HCT116 (cell line): ENCODE measurements around the gene TAGLN. TPM values are rescaled to one million over a fixed set of nuclear protein-coding genes. Genes with fewer than 3 reads are reported as not detected.

ENCODE experiments used
- ATAC-seq: fragments of 200-7000 bp; cut with Tn5 transposase; 2 replicates; pipeline ENCODE4 v1.9.1; 2020; ENCODE audit warnings: mild to moderate bottlenecking, moderate library complexity
- BruUV-seq: library from RNA; stranded (reverse); fragments of 400-500 nt; replicated peaks from 2 replicates; lab custom pipeline; 2021; lab: Mats Ljungman, UMichigan
- CTCF ChIA-PET: fragments of 300-600 bp; sonication (Branson Sonifier 250); formaldehyde crosslinking; loops from one replicate; lab custom pipeline; 2021; ENCODE audit warnings: antibody characterized with exemption; lab: Charles Lee
- POLR2A ChIA-PET: fragments of 300-600, 350-600 bp; sonication (Branson Sonifier 250); formaldehyde crosslinking; loops from one replicate; lab custom pipeline; 2021; ENCODE audit warnings: antibody characterized with exemption; lab: Charles Lee
- RAD21 ChIA-PET, 2 experiments: fragments of 300-600 bp; sonication (Branson Sonifier 250); formaldehyde crosslinking; loops; one replicate each; lab custom pipeline; 2023; ENCODE audit warnings: low total read pairs in 2 of 2; ENCODE audit not compliant: uncharacterized antibody in 2 of 2, unreplicated experiment in 2 of 2, low non-redundant PET in 1 of 2; lab: Charles Lee
- DNase-seq: peaks from one replicate; pipeline ENCODE4 v3.0.0-alpha.2; 2010; ENCODE audit warnings: low read depth, low spot score
- H2AFZ ChIP-seq: fragments of 200-600 bp; shearing (Covaris generic), sonication (generic); 2 replicates; pipeline ENCODE4 v1.6.1; 2017; ENCODE audit warnings: low read depth, mixed run types, mixed read lengths, antibody characterized with exemption, low read length; ENCODE audit not compliant: poor library complexity, severe bottlenecking
- H3K27ac ChIP-seq: 2 replicates; pipeline ENCODE4 v1.5.1; 2012; ENCODE audit warnings: low read depth, low read length
- H3K27me3 ChIP-seq: fragments of 200-600 bp; sonication (generic); 2 replicates; pipeline ENCODE4 v1.6.1; 2016; ENCODE audit warnings: mixed run types, low read length, mixed read lengths; ENCODE audit not compliant: insufficient read depth
- H3K36me3 ChIP-seq, 2 experiments: fragments of 200-500 bp in 1 of 2; fragments of 200-600 bp in 1 of 2; sonication (Bioruptor generic) in 1 of 2; sonication (generic) in 1 of 2; 2 replicates each; pipeline versions ENCODE4 v1.5.1 to v1.6.1; 2014 to 2016; ENCODE audit warnings: low read length in 2 of 2, inconsistent platforms in 1 of 2, mixed read lengths in 1 of 2, mixed run types in 1 of 2; ENCODE audit not compliant: insufficient read depth in 2 of 2, control insufficient read depth in 1 of 2
- H3K4me1 ChIP-seq, 2 experiments: fragments of 200-600 bp in 1 of 2; sonication (generic) in 1 of 2; 2 replicates each; pipeline versions ENCODE4 v1.5.1 to v1.6.1; 2012 to 2017; ENCODE audit warnings: low read length in 2 of 2, inconsistent platforms in 1 of 2, mild to moderate bottlenecking in 1 of 2, mixed read lengths in 1 of 2, mixed run types in 1 of 2, moderate library complexity in 1 of 2; ENCODE audit not compliant: insufficient read depth in 2 of 2, control insufficient read depth in 1 of 2
- H3K4me2 ChIP-seq: fragments of 200-600 bp; sonication (generic); 2 replicates; pipeline ENCODE4 v1.6.1; 2017; ENCODE audit warnings: mixed run types, low read length, mixed read lengths
- H3K4me3 ChIP-seq, 2 experiments: fragments of 200-600 bp in 1 of 2; sonication (generic) in 1 of 2; replicated peaks in 1 of 2; 2 replicates each; pipeline ENCODE4 v1.5.1; 2011 to 2016; ENCODE audit warnings: low read length in 2 of 2, control low read depth in 1 of 2, low read depth in 1 of 2, mild to moderate bottlenecking in 1 of 2, mixed read lengths in 1 of 2, mixed run types in 1 of 2
- H3K79me2 ChIP-seq: fragments of 200-600 bp; sonication (generic); 2 replicates; pipeline ENCODE4 v1.6.1; 2017; ENCODE audit warnings: mild to moderate bottlenecking, mixed run types, low read length, moderate library complexity, mixed read lengths; ENCODE audit not compliant: insufficient read depth
- H3K9ac ChIP-seq: fragments of 200-600 bp; sonication (generic); 2 replicates; pipeline ENCODE4 v1.6.1; 2016; ENCODE audit warnings: low read length, mixed read lengths
- H3K9me2 ChIP-seq: fragments of 200-600 bp; sonication (generic), shearing (Covaris generic); 2 replicates; pipeline ENCODE4 v1.6.1; 2017; ENCODE audit warnings: mixed run types, mild to moderate bottlenecking, moderate library complexity; ENCODE audit not compliant: insufficient read depth
- H3K9me3 ChIP-seq, 2 experiments: fragments of 200-500 bp in 1 of 2; fragments of 200-600 bp in 1 of 2; sonication (Bioruptor generic) in 1 of 2; sonication (generic) in 1 of 2; 2 replicates each; pipeline ENCODE4 v1.6.1; 2014 to 2017; ENCODE audit warnings: low read length in 2 of 2, mixed read lengths in 2 of 2, inconsistent platforms in 1 of 2, low read depth in 1 of 2, mild to moderate bottlenecking in 1 of 2, mixed run types in 1 of 2, moderate library complexity in 1 of 2; ENCODE audit not compliant: control insufficient read depth in 1 of 2, insufficient read depth in 1 of 2
- H4K20me1 ChIP-seq: fragments of 200-600 bp; sonication (generic), shearing (Covaris generic); 2 replicates; pipeline ENCODE4 v1.6.1; 2017; ENCODE audit warnings: mixed run types, mild to moderate bottlenecking, moderate library complexity; ENCODE audit not compliant: insufficient read depth
- ATF3 ChIP-seq: IDR thresholded peaks from 2 replicates; pipeline ENCODE4 v1.6.1; 2012
- CEBPB ChIP-seq: IDR thresholded peaks from 2 replicates; pipeline ENCODE4 v1.6.1; 2012; ENCODE audit warnings: low read depth
- ELF1 ChIP-seq: IDR thresholded peaks from 2 replicates; pipeline ENCODE4 v1.6.1; 2012; ENCODE audit warnings: low read depth, borderline replicate concordance
- EZH2 ChIP-seq: fragments of 200-600 bp; sonication (generic); IDR thresholded peaks from 2 replicates; pipeline ENCODE4 v1.6.1; 2017; ENCODE audit warnings: antibody characterized with exemption, mixed run types
- POLR2A ChIP-seq: IDR thresholded peaks from 2 replicates; pipeline ENCODE4 v1.7.0; 2011; ENCODE audit warnings: borderline replicate concordance; ENCODE audit not compliant: insufficient read depth, insufficient read length; ENCODE audit errors: extremely low read depth
- REST ChIP-seq: IDR thresholded peaks from 2 replicates; pipeline ENCODE4 v1.6.1; 2012; ENCODE audit warnings: low read depth
- YY1 ChIP-seq: IDR thresholded peaks from 2 replicates; pipeline ENCODE4 v1.6.1; 2011; ENCODE audit warnings: low read length, low read depth, moderate library complexity, mild to moderate bottlenecking; ENCODE audit not compliant: insufficient replicate concordance; ENCODE audit errors: extremely low read depth
- ZNF274 ChIP-seq: fragments of 200-500 bp; sonication (Bioruptor generic); IDR thresholded peaks from 2 replicates; pipeline ENCODE4 v1.6.1; 2014; ENCODE audit warnings: mild to moderate bottlenecking, low read depth, low read length, inconsistent platforms
- intact Hi-C: fragments of 100-400 bp; cut with micrococcal nuclease; formaldehyde crosslinking; loops from 2 replicates; pipeline ENCODE4 v1.10.0; 2022
- total RNA-seq: library from RNA; stranded (reverse); gene quantifications from one replicate; pipeline ENCODE4 v1.2.1, GENCODE V29; 2021; ENCODE audit not compliant: unreplicated experiment
- TF ChIP-seq, protein P1 (sequence below), 3 experiments: fragments of 200-600 bp in 1 of 3; sonication (generic) in 1 of 3; IDR thresholded peaks in 2 of 3; conservative IDR thresholded peaks in 1 of 3; 2 replicates each; pipeline ENCODE4 v1.5.1; 2012 to 2017; ENCODE audit warnings: low read depth in 2 of 3, low read length in 2 of 3, antibody characterized with exemption in 1 of 3, borderline replicate concordance in 1 of 3, control low read depth in 1 of 3, mild to moderate bottlenecking in 1 of 3, mixed read lengths in 1 of 3, mixed run types in 1 of 3, moderate library complexity in 1 of 3; ENCODE audit not compliant: insufficient read depth in 1 of 3
- TF ChIP-seq, protein P2 (sequence below): IDR thresholded peaks from 2 replicates; pipeline ENCODE4 v1.6.1; 2012

Gene TAGLN
- total RNA-seq, 1 experiment from 2014 or later = 10.0 TPM

GRCh38 chr11:117202386-117203068 lies 3.4 kb downstream of the TAGLN start:
- H3K27me3 ChIP-seq = no peaks in the 10 kb centered on the region
- H2AFZ ChIP-seq = no peak overlapping the region
- H3K9me3 ChIP-seq = no peaks in the 10 kb centered on the region
- DNase-seq (no peak), ATAC-seq (no peak)
- ChIA-PET CTCF (interaction anchor here (1.3 kb wide), 1 partner anchor 21 kb away, joined by 3 read pairs; no protein-coding TSS in a partner anchor), POLR2A (no interaction called here), RAD21 (no interaction called here)
- H3K4me3 ChIP-seq = no peak overlapping the region
- intact Hi-C loops = no loop called here
- H3K4me2 ChIP-seq = no peak overlapping the region
- H3K27ac ChIP-seq = no peak overlapping the region
- H3K4me1 ChIP-seq = peaks cover 13 to 27% of the 10 kb centered on the region in 2 experiments
- H3K9ac ChIP-seq = no peak overlapping the region
- TF ChIP-seq YY1 (no peak), ZNF274 (no peak), REST (no peak), ELF1 (no peak), POLR2A (no peak), EZH2 (no peak), ATF3 (no peak), CEBPB (no peak)
- TF ChIP-seq, protein P1, sequence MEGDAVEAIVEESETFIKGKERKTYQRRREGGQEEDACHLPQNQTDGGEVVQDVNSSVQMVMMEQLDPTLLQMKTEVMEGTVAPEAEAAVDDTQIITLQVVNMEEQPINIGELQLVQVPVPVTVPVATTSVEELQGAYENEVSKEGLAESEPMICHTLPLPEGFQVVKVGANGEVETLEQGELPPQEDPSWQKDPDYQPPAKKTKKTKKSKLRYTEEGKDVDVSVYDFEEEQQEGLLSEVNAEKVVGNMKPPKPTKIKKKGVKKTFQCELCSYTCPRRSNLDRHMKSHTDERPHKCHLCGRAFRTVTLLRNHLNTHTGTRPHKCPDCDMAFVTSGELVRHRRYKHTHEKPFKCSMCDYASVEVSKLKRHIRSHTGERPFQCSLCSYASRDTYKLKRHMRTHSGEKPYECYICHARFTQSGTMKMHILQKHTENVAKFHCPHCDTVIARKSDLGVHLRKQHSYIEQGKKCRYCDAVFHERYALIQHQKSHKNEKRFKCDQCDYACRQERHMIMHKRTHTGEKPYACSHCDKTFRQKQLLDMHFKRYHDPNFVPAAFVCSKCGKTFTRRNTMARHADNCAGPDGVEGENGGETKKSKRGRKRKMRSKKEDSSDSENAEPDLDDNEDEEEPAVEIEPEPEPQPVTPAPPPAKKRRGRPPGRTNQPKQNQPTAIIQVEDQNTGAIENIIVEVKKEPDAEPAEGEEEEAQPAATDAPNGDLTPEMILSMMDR (IDR thresholded peaks at IDR 0.05 in 2 of 3, conservative IDR thresholded peaks at IDR 0.05 in 1 of 3; ENCODE audit: borderline replicate concordance in 1 of 3, insufficient read depth in 1 of 3, low read depth in 2 of 3, low read length in 2 of 3) = no peak
- TF ChIP-seq, protein P2, sequence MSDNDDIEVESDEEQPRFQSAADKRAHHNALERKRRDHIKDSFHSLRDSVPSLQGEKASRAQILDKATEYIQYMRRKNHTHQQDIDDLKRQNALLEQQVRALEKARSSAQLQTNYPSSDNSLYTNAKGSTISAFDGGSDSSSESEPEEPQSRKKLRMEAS = no peak
- no TSS peak for BruUV-seq
- no peaks in the 10 kb centered on the region for H3K9me2 ChIP-seq
- H3K79me2 ChIP-seq = no peaks in the 10 kb centered on the region
- H4K20me1 ChIP-seq = no peaks in the 10 kb centered on the region
- peaks cover 0 to 7% of the 10 kb centered on the region in 2 experiments; a peak in 1 of 4 replicates for H3K36me3 ChIP-seq
